Endothelial cell of umbilical vein (primary cell): ENCODE results near the gene PIK3AP1. TPM values are rescaled to one million over a fixed set of nuclear protein-coding genes. Genes with fewer than 3 reads are reported as not detected.

Experiments
- BruUV-seq: library from RNA; stranded (reverse); fragments of 400-500 nt; replicated peaks from 2 replicates; lab custom pipeline; 2021; lab: Mats Ljungman, UMichigan
- CTCF ChIA-PET: fragments of 300-600, 350-600 bp; sonication (Branson Sonifier 250); formaldehyde crosslinking; loops from one replicate; lab custom pipeline; 2021; ENCODE audit warnings: antibody characterized with exemption, inconsistent platforms; lab: Charles Lee
- POLR2A ChIA-PET: fragments of 300-600, 350-600 bp; sonication (Branson Sonifier 250); formaldehyde crosslinking; loops from one replicate; lab custom pipeline; 2021; ENCODE audit warnings: antibody characterized with exemption, inconsistent platforms; lab: Charles Lee
- DNase-seq: peaks from one replicate; pipeline ENCODE4 v3.0.0-alpha.2; 2011; ENCODE audit warnings: low read depth, low spot score
- FAIRE-seq: peaks from 2 replicates; lab custom pipeline; 2011; peaks lifted over from hg19 to GRCh38; lab: Jason Lieb, UNC
- H2AFZ ChIP-seq: 2 replicates; pipeline ENCODE4 v1.6.0; 2012; ENCODE audit warnings: low read depth, low read length, control low read depth, inconsistent platforms
- H3K27ac ChIP-seq: 2 replicates; pipeline ENCODE4 v1.5.1; 2011; ENCODE audit warnings: low read depth, mild to moderate bottlenecking, control low read depth, low read length, moderate library complexity; ENCODE audit not compliant: insufficient read depth
- H3K27me3 ChIP-seq, 2 experiments: 2 replicates each; pipeline versions ENCODE4 v1.6.0 to v1.6.1; 2011; ENCODE audit warnings: low read length in 2 of 2, mixed read lengths in 1 of 2; ENCODE audit not compliant: control insufficient read depth in 2 of 2, insufficient read depth in 2 of 2
- H3K36me3 ChIP-seq, 2 experiments: 2 replicates in 1 of 2; 3 replicates in 1 of 2; pipeline ENCODE4 v1.5.1; 2011; ENCODE audit warnings: low read length in 2 of 2, mild to moderate bottlenecking in 1 of 2, moderate library complexity in 1 of 2; ENCODE audit not compliant: control insufficient read depth in 2 of 2, insufficient read depth in 2 of 2; ENCODE audit errors: extremely low read depth in 1 of 2
- H3K4me1 ChIP-seq: 3 replicates; pipeline ENCODE4 v1.5.1; 2011; ENCODE audit warnings: mild to moderate bottlenecking, low read length; ENCODE audit not compliant: control insufficient read depth, insufficient read depth; ENCODE audit errors: extremely low read depth
- H3K4me2 ChIP-seq: 2 replicates; pipeline ENCODE4 v1.6.1; 2011; ENCODE audit warnings: low read length, control low read depth, mixed read lengths; ENCODE audit not compliant: insufficient read depth
- H3K4me3 ChIP-seq, 3 experiments: fragments of 200-600 bp in 1 of 3; sonication (generic), shearing (Covaris generic) in 1 of 3; replicated peaks in 1 of 3; 2 replicates each; pipeline ENCODE4 v1.5.1; 2011 to 2016; ENCODE audit warnings: control low read depth in 3 of 3, low read length in 3 of 3, mild to moderate bottlenecking in 2 of 3, inconsistent platforms in 1 of 3, low read depth in 1 of 3, moderate library complexity in 1 of 3; ENCODE audit not compliant: insufficient read depth in 1 of 3
- H3K79me2 ChIP-seq: 2 replicates; pipeline ENCODE4 v1.6.0; 2012; ENCODE audit warnings: low read length, inconsistent platforms; ENCODE audit not compliant: control insufficient read depth, insufficient read depth
- H3K9ac ChIP-seq: replicated peaks from 2 replicates; pipeline ENCODE3; 2011; ENCODE audit warnings: low read length, control low read depth; ENCODE audit not compliant: insufficient read depth; ENCODE audit errors: extremely low read depth
- H3K9me1 ChIP-seq: replicated peaks from 3 replicates; pipeline ENCODE4 v1.6.0; 2011; ENCODE audit warnings: mild to moderate bottlenecking, low read length; ENCODE audit not compliant: control insufficient read depth, insufficient read depth; ENCODE audit errors: extremely low read depth
- H3K9me3 ChIP-seq: replicated peaks from 2 replicates; pipeline ENCODE4 v1.5.1; 2012; ENCODE audit warnings: low read length, inconsistent platforms; ENCODE audit not compliant: control insufficient read depth, insufficient read depth
- H4K20me1 ChIP-seq: replicated peaks from 2 replicates; pipeline ENCODE3; 2011; ENCODE audit warnings: mild to moderate bottlenecking, low read length; ENCODE audit not compliant: control insufficient read depth, insufficient read depth; ENCODE audit errors: extremely low read depth
- CTCF ChIP-seq, 2 donors: IDR thresholded peaks; 1 replicate in 1 of 2; 2 replicates in 1 of 2; pipeline ENCODE4 v1.5.1; 2011; ENCODE audit warnings: low read length in 2 of 2, mild to moderate bottlenecking in 2 of 2, moderate library complexity in 2 of 2, control low read depth in 1 of 2, inconsistent platforms in 1 of 2, low read depth in 1 of 2; ENCODE audit not compliant: insufficient read depth in 1 of 2; ENCODE audit errors: extremely low read depth in 1 of 2
- EZH2 ChIP-seq: IDR thresholded peaks from 2 replicates; pipeline ENCODE4 v1.6.1; 2012; ENCODE audit warnings: borderline replicate concordance, low read depth, mild to moderate bottlenecking, moderate library complexity, low read length, inconsistent platforms; ENCODE audit not compliant: severe bottlenecking
- FOS ChIP-seq: IDR thresholded peaks from 2 replicates; pipeline ENCODE4 v1.6.1; 2011; ENCODE audit warnings: mild to moderate bottlenecking, low read length, moderate library complexity, borderline replicate concordance; ENCODE audit not compliant: insufficient read depth
- GATA2 ChIP-seq: IDR thresholded peaks from 2 replicates; pipeline ENCODE4 v1.7.0; 2011; ENCODE audit warnings: low read depth, mild to moderate bottlenecking, moderate library complexity, mixed read lengths, low read length; ENCODE audit not compliant: insufficient read length, insufficient read depth
- JUN ChIP-seq: IDR thresholded peaks from 2 replicates; pipeline ENCODE4 v1.6.1; 2011; ENCODE audit warnings: borderline replicate concordance, low read depth; ENCODE audit not compliant: insufficient read length, insufficient read depth
- MAX ChIP-seq: IDR thresholded peaks from 2 replicates; pipeline ENCODE4 v1.6.1; 2011; ENCODE audit not compliant: insufficient read depth, insufficient read length
- MYC ChIP-seq: IDR thresholded peaks from one replicate; pipeline ENCODE4 v1.6.1; 2011; ENCODE audit warnings: mild to moderate bottlenecking, low read depth, low read length
- POLR2A ChIP-seq: IDR thresholded peaks from 2 replicates; pipeline ENCODE4 v1.6.1; 2012; ENCODE audit warnings: low read depth, mild to moderate bottlenecking, control low read depth, low read length
- POLR2AphosphoS5 ChIP-seq: IDR thresholded peaks from 2 replicates; pipeline ENCODE4 v1.6.1; 2012; ENCODE audit warnings: low read depth, mild to moderate bottlenecking, control low read depth, low read length, moderate library complexity; ENCODE audit not compliant: insufficient read depth
- dilution Hi-C: fragments of 300-500 bp; cut with MboI; formaldehyde crosslinking; loops from one replicate; pipeline ENCODE4 v1.15.0; 2019; ENCODE audit warnings: low sequenced_read_pairs; ENCODE audit not compliant: extremely low pct_ligation_motif_present
- intact Hi-C: fragments of 100-400 bp; cut with micrococcal nuclease; formaldehyde crosslinking; loops from one replicate; pipeline ENCODE4 v1.10.0; 2022
- polyA plus RNA-seq, 4 experiments: library from polyadenylated mRNA; depleted of rRNA in 3 of 4; stranded (reverse) in 3 of 4; unstranded in 1 of 4; fragments of >200 nt; gene quantifications; 2 replicates each; pipeline versions ENCODE4 v1.2.1 to v1.2.3, GENCODE V29; 2011 to 2012; ENCODE audit warnings: missing spikeins in 1 of 4
- total RNA-seq: library from RNA; stranded (reverse); gene quantifications from 2 replicates; pipeline ENCODE4 v1.2.3, GENCODE V29; 2021

The PIK3AP1 gene
- total and polyA plus RNA-seq, 2 donors (not counting 3 experiments of a cell fraction or from before 2014, with no cell fraction given) = 0.04 TPM; not detected in 1

GRCh38 chr10:96595741-96596140, 124.6 kb downstream of the PIK3AP1 start:
- BruUV-seq = no TSS peak
- Histone ChIP-seq H3K4me2 (no peak overlapping the region), H2AFZ (no peak overlapping the region), H3K9ac (no peak overlapping the region), H3K9me3 (no peaks in the 10 kb centered on the region), H3K27ac (no peak overlapping the region), H3K79me2 (no peaks in the 10 kb centered on the region), H3K27me3 (peaks cover 4 to 15% of the 10 kb centered on the region in 2 experiments), H3K4me1 (no peaks in the 10 kb centered on the region), H3K9me1 (no peaks in the 10 kb centered on the region), H3K4me3 (no peak overlapping the region), H3K36me3 (no peaks in the 10 kb centered on the region), H4K20me1 (no peaks in the 10 kb centered on the region)
- CTCF ChIA-PET = interaction anchor here (1.0 to 1.2 kb wide), 2 partner anchors 44 to 82 kb away, joined by 3 read pairs; partner anchors contain the start of gene TLL2
- DNase-seq = no peak
- dilution Hi-C loops = no loop called here
- no peak for TF ChIP-seq GATA2
- TF ChIP-seq MYC = no peak
- TF ChIP-seq POLR2AphosphoS5 = no peak
- no peak for TF ChIP-seq FOS
- TF ChIP-seq EZH2 = no peak
- TF ChIP-seq JUN = no peak
- no peak for TF ChIP-seq MAX
- no peak for TF ChIP-seq POLR2A
- TF ChIP-seq CTCF (IDR thresholded peaks at IDR 0.05; ENCODE audit: extremely low read depth in 1 of 2, insufficient read depth in 1 of 2, low read depth in 1 of 2, low read length in 2 of 2) = no peak
- intact Hi-C loops = no loop called here
- FAIRE-seq = no peak
- POLR2A ChIA-PET = no interaction called here
